ENCODE results near the gene SYCE3. TPM values are rescaled to one million over a fixed set of nuclear protein-coding genes. Genes with fewer than 3 reads are reported as not detected.

Gene SYCE3
- total RNA-seq, 1 donor from 2014 or later: not detected

GRCh38 chr22:50584106-50585096 is 21.7 kb upstream of the SYCE3 start:
- Histone ChIP-seq H3K9me3 (no peaks in the 10 kb centered on the region), H3K4me1 (peaks cover 18% of the 10 kb centered on the region), H3K27me3 (ENCODE audit: low read depth) (no peaks in the 10 kb centered on the region), H3K36me3 (peaks cover 4% of the 10 kb centered on the region), H3K4me3 (no peak overlapping the region), H3K27ac (no peak overlapping the region)
- ATAC-seq (no peak), DNase-seq (peak; percentile 35)
- no peak for TF ChIP-seq CTCF (IDR thresholded peaks at IDR 0.05)
- intact Hi-C loops (cut with DNase I): no loop called here

GRCh38 chr22:50583294-50583861 is 20.7 kb upstream of the SYCE3 start:
- H3K27ac ChIP-seq: peak overlapping the region; percentile 99
- ATAC-seq (peak; percentile 58 to 60), DNase-seq (peak; percentile 29)
- no peaks in the 10 kb centered on the region for H3K9me3 ChIP-seq
- H3K36me3 ChIP-seq: peaks cover 4% of the 10 kb centered on the region
- H3K4me1 ChIP-seq: peaks cover 18% of the 10 kb centered on the region
- intact Hi-C loops (cut with DNase I): no loop called here
- TF ChIP-seq CTCF (IDR thresholded peaks at IDR 0.05): no peak
- H3K27me3 ChIP-seq (ENCODE audit: low read depth): no peaks in the 10 kb centered on the region
- H3K4me3 ChIP-seq: peak overlapping the region; percentile 70

- Histone ChIP-seq H3K4me3 (peak within 1 kb of the TSS; percentile 70), H3K27me3 (ENCODE audit: low read depth) (no peaks in the 10 kb centered on the region), H3K36me3 (peaks cover 4% of the 10 kb centered on the region), H3K27ac (peak within 1 kb of the TSS; percentile 99), H3K4me1 (peaks cover 18% of the 10 kb centered on the region), H3K9me3 (no peaks in the 10 kb centered on the region)
- ATAC-seq: peak; percentile 98 to 99
- no peak for TF ChIP-seq CTCF (IDR thresholded peaks at IDR 0.05)
- DNase-seq: peak; percentile 99
- intact Hi-C loops (cut with DNase I): no loop called here
Measured at GRCh38 chr22:50582493-50583293, 20.0 kb upstream of the SYCE3 start, which contains the start of gene CHKB. CHKB (minus strand) TSS chr22:50582849; CDS start chr22:50582781, 68 bp downstream.

- no peak for TF ChIP-seq CTCF (IDR thresholded peaks at IDR 0.05)
- Histone ChIP-seq H3K36me3 (peaks cover 4% of the 10 kb centered on the region), H3K27me3 (ENCODE audit: low read depth) (no peaks in the 10 kb centered on the region), H3K4me1 (peaks cover 18% of the 10 kb centered on the region), H3K4me3 (peak overlapping the region; percentile 70), H3K9me3 (no peaks in the 10 kb centered on the region), H3K27ac (peak overlapping the region; percentile 99)
- no peak for ATAC-seq
- DNase-seq: no peak
- intact Hi-C loops (cut with DNase I): no loop called here
Measured at GRCh38 chr22:50581950-50582492, 19.3 kb upstream of the SYCE3 start.

All from lower lobe of right lung (tissue), 2 donors.